Thoracic aorta (tissue), 2 donors: ENCODE results near the gene TLE4. TPM values are rescaled to one million over a fixed set of nuclear protein-coding genes. Genes with fewer than 3 reads are reported as not detected.
"Not testable (repeated sequence)": the region's sequence is repeated elsewhere in the genome, so short reads cannot be mapped to it uniquely, and the experiment has no call there.

ENCODE experiments used
- ATAC-seq: fragments of 150-250 bp; one replicate; pipeline ENCODE4 v1.8.0; 2017; ENCODE audit warnings: low read depth; ENCODE audit not compliant: insufficient number of reproducible peaks, low FRiP score
- DNase-seq: peaks from one replicate; pipeline ENCODE4 v3.0.0-alpha.2; 2020; ENCODE audit warnings: low spot score
- H3K27ac ChIP-seq, 2 donors: fragments of 200-600 bp; sonication (generic); 1 replicate in 1 of 2; 2 replicates in 1 of 2; pipeline ENCODE4 v1.5.1; 2016; ENCODE audit warnings: mild to moderate bottlenecking in 2 of 2, moderate library complexity in 2 of 2
- H3K27me3 ChIP-seq: fragments of 200-600 bp; sonication (generic); replicated peaks from 2 replicates; pipeline ENCODE4 v1.6.0; 2016; ENCODE audit warnings: mild to moderate bottlenecking; ENCODE audit not compliant: insufficient read depth
- H3K36me3 ChIP-seq: fragments of 200-600 bp; sonication (generic); one replicate; pipeline ENCODE4 v1.5.1; 2016
- H3K4me1 ChIP-seq, 2 donors: fragments of 200-600 bp; sonication (generic); 1 replicate in 1 of 2; 2 replicates in 1 of 2; pipeline versions ENCODE4 v1.5.1 to v1.6.0; 2016; ENCODE audit warnings: low read depth in 2 of 2, mild to moderate bottlenecking in 1 of 2; ENCODE audit not compliant: control insufficient read depth in 1 of 2
- H3K4me3 ChIP-seq: fragments of 200-600 bp; sonication (generic); 2 replicates; pipeline ENCODE4 v1.5.1; 2016; ENCODE audit warnings: mild to moderate bottlenecking
- H3K9me3 ChIP-seq: fragments of 200-600 bp; sonication (generic); 2 replicates; pipeline ENCODE4 v1.5.1; 2016
- total RNA-seq, 2 donors: library from RNA; depleted of rRNA; stranded (reverse); fragments of >200 nt; gene quantifications; one replicate each; pipeline versions ENCODE4 v1.1.0 to v1.2.3, GENCODE V29; 2016
- TF ChIP-seq, protein P1 (sequence below): fragments of 200-600 bp; sonication (generic); IDR thresholded peaks from one replicate; pipeline ENCODE4 v1.5.1; 2019; ENCODE audit warnings: antibody characterized with exemption

Gene TLE4
- total RNA-seq, 2 donors from 2014 or later: 19.7 to 44.1 TPM

GRCh38 chr9:79537838-79538237 lies 33.9 kb upstream of the TLE4 start:
- H3K36me3 ChIP-seq: no peaks in the 10 kb centered on the region
- ATAC-seq (no peak), DNase-seq (no peak)
- TF ChIP-seq, protein P1, sequence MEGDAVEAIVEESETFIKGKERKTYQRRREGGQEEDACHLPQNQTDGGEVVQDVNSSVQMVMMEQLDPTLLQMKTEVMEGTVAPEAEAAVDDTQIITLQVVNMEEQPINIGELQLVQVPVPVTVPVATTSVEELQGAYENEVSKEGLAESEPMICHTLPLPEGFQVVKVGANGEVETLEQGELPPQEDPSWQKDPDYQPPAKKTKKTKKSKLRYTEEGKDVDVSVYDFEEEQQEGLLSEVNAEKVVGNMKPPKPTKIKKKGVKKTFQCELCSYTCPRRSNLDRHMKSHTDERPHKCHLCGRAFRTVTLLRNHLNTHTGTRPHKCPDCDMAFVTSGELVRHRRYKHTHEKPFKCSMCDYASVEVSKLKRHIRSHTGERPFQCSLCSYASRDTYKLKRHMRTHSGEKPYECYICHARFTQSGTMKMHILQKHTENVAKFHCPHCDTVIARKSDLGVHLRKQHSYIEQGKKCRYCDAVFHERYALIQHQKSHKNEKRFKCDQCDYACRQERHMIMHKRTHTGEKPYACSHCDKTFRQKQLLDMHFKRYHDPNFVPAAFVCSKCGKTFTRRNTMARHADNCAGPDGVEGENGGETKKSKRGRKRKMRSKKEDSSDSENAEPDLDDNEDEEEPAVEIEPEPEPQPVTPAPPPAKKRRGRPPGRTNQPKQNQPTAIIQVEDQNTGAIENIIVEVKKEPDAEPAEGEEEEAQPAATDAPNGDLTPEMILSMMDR: no peak
- no peaks in the 10 kb centered on the region for H3K4me1 ChIP-seq
- no peaks in the 10 kb centered on the region for H3K9me3 ChIP-seq
- H3K27ac ChIP-seq: no peak overlapping the region
- no peak overlapping the region for H3K4me3 ChIP-seq
- no peaks in the 10 kb centered on the region for H3K27me3 ChIP-seq

GRCh38 chr9:79542735-79543620 lies 28.8 kb upstream of the TLE4 start:
- no peaks in the 10 kb centered on the region for H3K36me3 ChIP-seq
- no peak overlapping the region for H3K27ac ChIP-seq
- H3K4me1 ChIP-seq: no peaks in the 10 kb centered on the region
- DNase-seq (no peak), ATAC-seq (no peak)
- no peak overlapping the region for H3K4me3 ChIP-seq
- TF ChIP-seq, protein P1: no peak
- H3K27me3 ChIP-seq: no peaks in the 10 kb centered on the region
- H3K9me3 ChIP-seq: no peaks in the 10 kb centered on the region

- H3K27ac ChIP-seq, DNase-seq, H3K4me3 ChIP-seq, H3K27me3 ChIP-seq, H3K4me1 ChIP-seq, H3K9me3 ChIP-seq, H3K36me3 ChIP-seq, ATAC-seq: not testable (repeated sequence)
These were observed 27.4 kb upstream of the TLE4 start for GRCh38 chr9:79544375-79544774.

DNA sequence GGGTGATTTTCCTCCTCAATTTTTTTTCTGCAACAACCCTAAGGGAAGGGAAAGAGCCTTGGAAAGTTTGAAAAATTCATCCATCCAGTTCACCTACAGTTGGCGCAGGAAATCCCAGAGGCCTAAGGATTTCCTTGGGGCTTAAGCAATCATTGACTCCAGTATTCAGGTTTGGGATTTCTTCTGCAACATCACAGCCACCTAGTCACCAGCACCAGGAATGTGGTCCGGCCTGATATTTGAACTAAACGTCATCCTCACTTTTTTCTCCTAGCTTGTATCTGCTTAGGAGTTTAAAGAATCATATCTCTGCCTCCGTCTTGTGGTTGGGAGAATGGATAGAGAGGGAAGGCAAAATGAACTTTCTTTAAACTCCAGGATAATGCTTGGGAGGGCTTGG lies 20.2 kb upstream of the TLE4 start:
- H3K27me3 ChIP-seq: no peaks in the 10 kb centered on the region
- no peak overlapping the region for H3K4me3 ChIP-seq
- TF ChIP-seq, protein P1: no peak
- no peak for ATAC-seq
- H3K9me3 ChIP-seq: no peaks in the 10 kb centered on the region
- DNase-seq: no peak
- H3K36me3 ChIP-seq: no peaks in the 10 kb centered on the region
- H3K27ac ChIP-seq: no peak overlapping the region
- no peaks in the 10 kb centered on the region for H3K4me1 ChIP-seq

DNA sequence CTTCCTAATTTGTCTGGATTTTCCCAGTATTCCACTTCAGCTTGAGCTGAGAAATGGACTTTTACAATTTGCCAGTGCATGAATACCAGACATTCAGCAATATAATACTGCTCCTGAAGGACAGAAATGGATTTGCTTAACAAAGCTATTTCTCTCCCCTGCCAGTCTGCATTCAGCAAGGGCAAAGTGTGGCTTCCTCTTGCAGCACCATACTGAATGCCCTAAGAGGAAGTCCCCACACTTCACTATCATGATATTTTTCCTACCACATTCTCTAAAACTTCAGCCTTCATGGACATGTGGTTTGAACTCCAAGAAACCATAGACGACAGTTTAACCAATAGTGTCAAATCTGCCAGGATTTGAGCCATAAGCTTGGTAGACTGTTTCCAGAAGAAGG lies 19.8 kb upstream of the TLE4 start:
- Histone ChIP-seq H3K4me3 (no peak overlapping the region), H3K27ac (no peak overlapping the region), H3K4me1 (no peaks in the 10 kb centered on the region), H3K36me3 (no peaks in the 10 kb centered on the region), H3K9me3 (no peaks in the 10 kb centered on the region), H3K27me3 (no peaks in the 10 kb centered on the region)
- DNase-seq: no peak
- TF ChIP-seq, protein P1: no peak
- no peak for ATAC-seq
